ENCODE measurements around the gene CNTN5.
"Not testable (repeated sequence)": the region's sequence is repeated elsewhere in the genome, so short reads cannot be mapped to it uniquely, and the experiment has no call there.

Gene CNTN5

GRCh38 chr11:100220801-100221200, 1200.1 kb downstream of the CNTN5 start:
- DNase-seq (ENCODE audit: low spot score): no peak

GRCh38 chr11:100221791-100222190, 1201.0 kb downstream of the CNTN5 start:
- no peak for DNase-seq (ENCODE audit: low spot score)

DNA sequence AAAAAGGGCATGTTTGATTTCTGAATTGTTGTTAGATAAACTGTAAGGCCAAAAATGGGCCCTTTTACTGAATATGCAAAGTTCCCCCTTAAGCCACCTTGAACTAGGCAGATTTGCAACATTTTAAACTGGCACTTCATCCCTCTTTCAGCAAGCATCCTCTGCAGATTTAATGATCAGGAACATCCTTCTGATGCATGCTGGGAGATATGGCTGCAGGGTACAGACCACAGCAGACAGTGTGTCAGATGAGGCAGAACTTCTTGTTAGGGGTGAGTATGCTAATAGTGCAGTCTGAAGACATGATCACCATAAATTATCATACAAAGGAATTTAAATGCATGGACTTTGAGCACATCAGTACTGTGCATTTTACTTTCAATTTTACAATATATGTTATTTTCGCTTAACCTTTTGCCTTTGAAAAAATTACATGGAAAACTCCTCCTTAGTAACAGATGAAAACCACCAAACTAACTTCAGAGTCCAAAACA, 1203.8 kb downstream of the CNTN5 start:
- DNase-seq (ENCODE audit: low spot score): no peak

DNA sequence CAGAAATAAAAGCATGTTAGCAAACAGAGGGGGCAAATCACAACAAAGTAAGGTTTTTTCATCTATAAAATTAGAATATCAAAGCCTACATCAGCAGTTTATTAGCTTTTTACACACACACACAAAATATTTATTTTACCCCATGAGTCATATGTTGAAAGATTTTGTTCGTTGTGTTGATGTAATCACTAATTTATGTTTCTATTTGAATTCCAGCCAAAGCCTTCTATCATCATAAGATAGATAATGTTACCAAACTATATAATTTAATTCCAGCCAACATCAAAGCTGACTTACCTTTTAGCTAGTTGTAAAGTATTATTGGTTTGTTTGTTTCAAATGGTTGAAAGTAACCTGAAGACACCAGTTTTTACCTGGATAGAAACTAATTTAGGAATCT, 1208.3 kb downstream of the CNTN5 start:
- no peak for DNase-seq (ENCODE audit: low spot score)

GRCh38 chr11:100232006-100232405, 1211.3 kb downstream of the CNTN5 start:
- no peak for DNase-seq (ENCODE audit: low spot score)

DNA sequence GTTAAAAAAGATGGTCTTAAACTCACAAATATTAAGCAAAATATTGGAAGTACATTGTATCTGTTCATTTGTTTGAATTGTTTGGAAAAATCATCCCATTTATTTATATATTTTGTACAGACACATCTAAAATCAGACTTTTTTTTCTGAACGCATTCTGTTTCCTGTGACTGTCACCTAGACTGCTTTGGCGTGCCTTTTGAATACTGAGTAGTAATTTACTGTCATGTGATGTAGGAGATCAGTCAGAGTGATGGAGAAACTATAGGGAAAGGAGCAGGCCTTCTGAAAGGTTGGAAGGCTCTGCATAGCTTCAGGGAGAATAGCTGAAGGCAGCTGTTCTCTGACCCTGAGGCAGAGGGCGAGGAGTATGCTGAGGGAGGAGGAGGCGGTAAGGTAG, 1214.3 kb downstream of the CNTN5 start:
- DNase-seq (ENCODE audit: low spot score): no peak

DNA sequence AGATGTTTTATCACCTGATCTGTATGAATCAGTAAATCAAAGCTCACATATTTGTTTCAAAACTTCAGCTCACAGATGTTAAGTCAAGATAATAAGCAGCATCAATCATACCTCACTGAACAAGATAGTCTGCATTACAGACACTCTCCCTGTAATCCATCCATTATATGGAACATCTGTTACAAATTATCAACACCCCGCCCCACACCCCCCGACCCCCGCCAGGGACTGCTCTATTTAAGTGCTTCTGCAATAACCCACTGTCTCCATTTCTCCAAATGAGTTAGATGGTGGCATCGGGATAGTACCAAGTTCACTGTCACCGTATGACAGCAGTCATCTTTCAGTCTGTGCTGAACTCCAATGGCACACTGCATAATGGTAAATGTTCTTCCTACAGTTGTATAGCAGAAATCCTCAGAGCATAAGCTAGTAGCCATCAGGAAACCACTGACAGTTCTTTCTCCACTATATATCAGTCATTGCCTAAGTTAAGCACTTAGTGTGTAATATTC, 1219.3 kb downstream of the CNTN5 start:
- no peak for DNase-seq (ENCODE audit: low spot score)

DNA sequence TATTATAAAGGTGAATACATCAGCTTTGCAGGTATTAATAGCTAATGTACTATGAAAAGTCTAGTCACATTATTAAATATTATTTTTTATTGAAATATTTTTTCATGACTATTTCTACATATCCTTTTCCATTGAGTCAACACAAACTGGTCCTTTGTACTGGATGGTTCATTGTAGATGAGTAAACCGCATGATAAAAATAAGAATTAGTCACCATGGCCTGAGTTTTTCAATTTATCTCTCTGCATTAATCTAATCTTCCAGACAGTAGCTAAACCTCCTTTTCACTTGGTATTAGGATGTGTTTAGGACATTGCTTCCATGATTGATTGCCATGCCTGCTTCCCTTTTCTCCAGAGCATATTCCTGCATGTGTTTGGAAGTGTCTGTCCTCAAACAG, 1227.0 kb downstream of the CNTN5 start:
- DNase-seq (ENCODE audit: low spot score): no peak

GRCh38 chr11:100257238-100257803, 1236.6 kb downstream of the CNTN5 start:
- DNase-seq (ENCODE audit: low spot score): not testable (repeated sequence)

DNA sequence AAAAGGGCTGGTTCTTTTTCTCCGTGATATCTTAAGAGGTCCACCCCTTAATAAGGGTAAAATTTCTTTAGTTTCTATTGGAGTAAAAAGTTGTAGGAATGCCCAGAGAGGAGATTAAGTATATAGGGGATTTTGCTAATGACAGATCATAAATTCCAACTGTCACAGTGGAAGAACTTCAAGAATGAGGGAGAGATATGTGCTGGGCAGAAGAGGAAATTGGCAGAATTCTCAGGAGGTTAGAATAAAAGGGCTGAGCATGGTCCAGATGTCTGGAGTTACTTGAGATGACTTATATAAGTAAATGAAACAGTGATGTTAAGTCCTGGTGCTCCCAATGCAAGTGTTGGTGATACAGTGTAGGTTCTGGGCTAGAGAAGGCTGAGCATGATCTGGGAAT, 1248.8 kb downstream of the CNTN5 start:
- no peak for DNase-seq (ENCODE audit: low spot score)

DNA sequence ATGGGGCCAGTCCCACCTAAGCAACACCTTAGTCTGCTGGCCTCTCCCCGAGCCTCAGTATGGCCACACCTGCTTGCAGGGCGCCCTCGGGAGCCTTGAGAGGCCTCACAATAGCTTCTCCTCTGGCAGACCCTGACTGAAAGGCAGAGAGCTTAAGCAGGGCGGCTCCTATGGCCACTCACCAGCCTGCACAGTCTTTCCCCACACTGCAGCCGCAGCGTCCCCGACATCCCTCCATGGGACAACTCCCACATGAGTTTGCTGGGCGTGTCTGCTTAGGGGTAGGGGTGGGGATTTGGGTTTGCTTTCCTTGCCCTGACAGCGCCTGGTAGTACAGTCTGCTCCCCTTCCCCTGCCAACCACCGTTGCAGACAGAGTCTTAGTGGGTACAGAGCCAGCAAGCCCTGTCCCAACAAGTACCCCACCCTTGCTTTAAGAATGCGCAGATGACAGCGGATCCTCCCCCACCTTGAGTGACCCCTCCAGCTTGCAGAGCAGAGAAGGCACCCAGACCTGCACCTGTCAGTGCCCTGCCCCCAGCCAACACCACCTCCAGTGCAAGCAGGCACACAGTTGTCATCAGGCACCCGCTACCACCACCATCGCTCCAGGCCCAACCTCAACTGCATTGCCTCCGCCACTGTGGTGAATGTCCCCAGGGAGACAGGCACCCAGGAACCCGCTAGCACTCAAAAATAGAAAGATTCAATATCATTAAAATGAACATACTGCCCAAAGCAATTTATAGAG, 1252.5 kb downstream of the CNTN5 start:
- no peak for DNase-seq (ENCODE audit: low spot score)

DNA sequence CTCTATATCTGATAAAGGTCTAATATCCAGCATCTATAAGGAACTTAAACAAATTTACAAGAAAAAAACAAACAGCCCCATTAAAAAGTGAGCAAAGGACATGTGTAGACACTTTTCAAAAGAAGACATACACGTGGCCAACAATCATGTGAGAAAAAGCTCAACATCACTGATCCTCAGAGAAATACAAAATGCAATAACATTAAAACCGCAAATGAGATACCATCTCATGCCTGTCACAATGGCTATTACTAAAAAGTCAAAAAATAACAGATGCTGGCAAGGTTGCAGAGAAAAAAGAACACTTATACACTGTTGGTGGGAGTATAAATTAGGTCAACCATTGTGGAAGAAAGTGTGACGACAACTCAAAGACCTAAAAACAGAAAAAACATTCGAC, 1253.7 kb downstream of the CNTN5 start:
- DNase-seq (ENCODE audit: low spot score): not testable (repeated sequence)

- no peak for DNase-seq (ENCODE audit: low spot score)
Measured at GRCh38 chr11:100294748-100295147, 1274.0 kb downstream of the CNTN5 start.

DNA sequence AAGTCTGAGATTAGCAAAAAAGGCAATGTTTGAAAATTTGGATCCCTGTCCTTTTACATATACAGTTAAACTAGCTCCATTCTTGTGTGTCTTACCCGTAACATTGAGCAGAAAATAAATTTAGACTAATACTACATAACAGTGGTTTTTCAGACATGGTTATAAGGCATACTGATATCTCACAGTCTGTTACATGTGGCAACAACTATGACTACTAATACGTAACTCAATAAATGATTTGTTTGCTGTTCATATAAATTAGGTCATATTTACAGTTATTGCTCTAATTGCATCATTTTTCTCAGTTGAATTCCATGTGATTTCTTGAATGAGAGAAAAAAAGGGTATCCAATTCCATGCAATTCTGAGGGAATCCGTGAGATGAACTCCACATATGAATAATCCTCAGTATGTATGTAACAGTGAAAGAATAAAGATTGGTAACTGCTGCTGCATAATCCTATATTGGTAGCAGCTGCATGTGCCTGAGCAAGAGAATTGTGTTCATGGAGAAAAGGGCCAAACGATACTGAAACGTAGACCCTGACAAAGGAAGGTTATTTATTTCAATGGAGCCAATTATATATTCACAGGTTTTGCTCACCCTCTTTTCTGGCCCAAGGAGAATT, 1275.4 kb downstream of the CNTN5 start:
- no peak for DNase-seq (ENCODE audit: low spot score)

GRCh38 chr11:100297516-100297915, 1276.8 kb downstream of the CNTN5 start:
- DNase-seq (ENCODE audit: low spot score): no peak

- no peak for DNase-seq (ENCODE audit: low spot score)
Measured at GRCh38 chr11:100302824-100303223, 1282.1 kb downstream of the CNTN5 start.

DNA sequence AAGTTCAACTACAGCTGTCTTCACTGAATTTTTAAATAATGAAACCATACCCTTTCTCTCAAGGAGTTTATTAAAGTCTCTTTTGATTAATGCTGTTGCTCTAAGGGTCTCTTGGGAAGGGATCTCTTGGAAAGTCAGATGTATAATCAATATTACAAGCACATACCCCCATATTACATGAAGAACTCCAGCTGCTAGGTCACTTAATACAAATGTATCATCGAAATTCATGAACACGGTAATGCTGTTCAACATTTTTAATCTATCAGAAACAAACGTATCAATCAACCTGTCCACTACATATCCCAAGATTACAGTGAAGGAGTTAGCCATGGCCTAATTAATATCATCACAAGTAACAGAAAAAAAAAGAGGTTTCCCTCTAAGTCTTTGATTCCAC, 1283.1 kb downstream of the CNTN5 start:
- DNase-seq (ENCODE audit: low spot score): no peak

DNA sequence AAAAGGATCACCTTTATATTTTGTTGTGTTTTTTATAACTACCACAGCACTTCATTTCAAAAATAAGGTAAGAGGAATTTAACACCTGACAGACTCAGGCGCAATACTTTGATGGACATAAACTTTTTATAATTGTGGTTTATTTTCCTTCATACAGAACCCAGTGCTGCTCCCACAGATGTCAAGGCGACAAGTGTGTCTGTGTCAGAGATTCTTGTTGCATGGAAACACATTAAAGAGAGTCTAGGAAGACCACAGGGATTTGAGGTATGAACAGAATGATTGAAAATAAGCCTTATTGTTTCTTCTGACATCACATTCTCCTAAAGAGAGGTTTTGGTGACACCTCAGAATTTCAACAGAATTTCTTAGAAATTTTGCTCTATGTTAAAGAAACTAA, 1287.5 kb downstream of the CNTN5 start:
- DNase-seq (ENCODE audit: low spot score): no peak

DNA sequence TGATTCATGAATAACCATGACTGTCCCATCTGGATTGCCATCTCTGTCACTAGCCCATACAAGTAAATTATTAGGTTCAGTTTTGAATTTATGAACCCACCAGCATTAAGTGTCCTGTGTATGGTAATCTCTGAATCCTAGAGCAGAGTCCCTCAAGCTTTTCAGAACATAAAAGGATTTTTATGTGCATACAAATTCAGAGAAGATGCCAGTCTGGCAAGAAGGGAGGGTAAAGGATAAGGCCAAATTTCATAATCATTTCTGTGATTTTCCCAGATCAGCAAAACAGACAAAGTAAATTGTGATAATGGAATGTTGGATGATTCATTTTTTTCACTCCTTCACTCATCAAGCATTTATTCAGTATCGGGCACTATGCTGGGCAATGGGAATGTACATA, 1295.2 kb downstream of the CNTN5 start:
- DNase-seq (ENCODE audit: low spot score): no peak

GRCh38 chr11:100316952-100317351, 1296.2 kb downstream of the CNTN5 start:
- no peak for DNase-seq (ENCODE audit: low spot score)

DNA sequence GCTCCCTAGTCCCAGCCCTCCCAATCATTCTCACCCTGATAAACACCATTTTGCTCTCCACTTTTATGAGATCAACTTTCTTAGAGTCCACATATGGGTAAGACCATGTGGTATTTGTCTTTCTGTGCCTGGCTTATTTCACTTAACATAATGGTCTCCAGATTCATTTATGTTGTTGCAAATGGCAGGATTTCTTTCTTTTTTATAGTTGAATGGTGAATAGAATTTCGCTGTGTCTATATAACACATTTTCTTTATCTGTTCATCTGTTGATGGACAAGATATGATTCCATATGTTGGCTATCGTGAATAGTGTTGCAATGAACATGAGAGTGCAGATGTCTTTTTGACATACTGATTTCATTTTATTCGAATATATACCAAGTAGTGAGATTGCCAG, 1298.9 kb downstream of the CNTN5 start:
- DNase-seq (ENCODE audit: low spot score): no peak

DNA sequence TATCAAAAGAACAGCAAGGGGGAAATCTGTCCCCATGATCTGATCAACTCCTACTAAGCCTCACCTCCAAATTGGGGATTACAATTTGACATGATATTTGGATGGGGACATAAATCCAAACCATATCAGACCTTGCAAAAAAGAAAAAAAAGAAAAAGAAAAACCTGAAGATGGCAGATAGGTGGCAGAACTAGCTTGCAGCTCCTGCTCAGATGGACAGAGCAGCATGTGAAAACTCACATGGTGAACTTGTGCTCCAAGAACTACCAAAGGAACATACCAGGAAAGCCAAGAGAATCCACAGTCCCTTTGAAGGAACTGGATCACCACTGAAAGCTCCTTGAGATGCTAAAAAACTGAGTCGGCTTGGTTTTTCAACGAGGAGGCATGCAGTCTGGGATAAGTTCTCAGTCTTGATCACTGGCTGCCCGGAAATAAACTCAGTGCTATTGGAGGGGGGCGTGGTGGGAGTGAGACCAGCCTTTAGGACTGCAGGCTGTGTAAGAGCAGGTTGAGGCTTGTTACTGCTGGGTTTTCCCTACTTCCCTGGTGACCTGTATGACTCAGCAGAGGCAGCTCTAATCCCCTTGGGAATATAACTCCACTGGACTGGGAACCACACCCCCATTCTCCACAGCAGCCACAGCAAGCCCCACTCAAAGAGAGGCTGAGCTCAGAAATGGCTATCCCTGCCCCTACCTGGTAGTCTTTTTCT, 1308.0 kb downstream of the CNTN5 start:
- DNase-seq (ENCODE audit: low spot score): no peak

- DNase-seq (ENCODE audit: low spot score): no peak
Measured at GRCh38 chr11:100329352-100329751, 1308.6 kb downstream of the CNTN5 start.
